NCI-H1105 treated with DMSO at 0.1 percent for 48 hours (cell line): ENCODE data around the gene BAIAP2.
"Not testable (repeated sequence)": the region's sequence is repeated elsewhere in the genome, so short reads cannot be mapped to it uniquely, and the experiment has no call there.

Source experiments
- DNase-seq: peaks from one replicate; lab custom pipeline; 2025; lab: John Stamatoyannopoulos, UW

Gene BAIAP2

GRCh38 chr17:81068411-81069134, 33.6 kb downstream of the BAIAP2 start:
- DNase-seq: no peak

GRCh38 chr17:81069135-81069645, 34.2 kb downstream of the BAIAP2 start:
- no peak for DNase-seq

GRCh38 chr17:81070541-81071246, 35.7 kb downstream of the BAIAP2 start:
- DNase-seq: no peak

GRCh38 chr17:81071761-81072741, 37.1 kb downstream of the BAIAP2 start:
- no peak for DNase-seq

GRCh38 chr17:81073967-81074839, 39.3 kb downstream of the BAIAP2 start:
- DNase-seq: no peak

GRCh38 chr17:81074875-81075274, 39.9 kb downstream of the BAIAP2 start:
- DNase-seq: no peak

GRCh38 chr17:81075307-81075706, 40.4 kb downstream of the BAIAP2 start:
- DNase-seq: no peak

GRCh38 chr17:81076141-81076679, 41.3 kb downstream of the BAIAP2 start:
- no peak for DNase-seq

GRCh38 chr17:81078026-81078913, 43.3 kb downstream of the BAIAP2 start:
- DNase-seq: not testable (repeated sequence)

GRCh38 chr17:81080019-81080418, 45.1 kb downstream of the BAIAP2 start:
- DNase-seq: no peak

GRCh38 chr17:81081222-81082176, 46.5 kb downstream of the BAIAP2 start:
- DNase-seq: no peak

- DNase-seq: no peak
Observed at GRCh38 chr17:81082177-81083073, 47.5 kb downstream of the BAIAP2 start.

GRCh38 chr17:81083125-81083765, 48.3 kb downstream of the BAIAP2 start:
- no peak for DNase-seq

- no peak for DNase-seq
Observed at GRCh38 chr17:81084680-81085419, 49.9 kb downstream of the BAIAP2 start.

GRCh38 chr17:81085420-81085911, 50.5 kb downstream of the BAIAP2 start:
- DNase-seq: no peak
